Ishikawa (cell line): ENCODE measurements around the gene RNF217.

Source experiments
- CEBPB ChIP-seq: IDR thresholded peaks from 2 replicates; pipeline ENCODE4 v1.6.1; 2012
- CREB1 ChIP-seq: IDR thresholded peaks from 2 replicates; pipeline ENCODE4 v1.6.1; 2012; ENCODE audit warnings: low read depth
- EP300 ChIP-seq: IDR thresholded peaks from 2 replicates; pipeline ENCODE4 v1.6.1; 2012; ENCODE audit warnings: borderline replicate concordance
- FOXM1 ChIP-seq: IDR thresholded peaks from 2 replicates; pipeline ENCODE4 v1.6.1; 2012; ENCODE audit warnings: low read depth, borderline replicate concordance
- NFIC ChIP-seq: IDR thresholded peaks from 2 replicates; pipeline ENCODE4 v1.6.1; 2012
- RAD21 ChIP-seq: IDR thresholded peaks from 2 replicates; pipeline ENCODE4 v1.6.1; 2012; ENCODE audit warnings: low read depth
- TAF1 ChIP-seq: IDR thresholded peaks from 2 replicates; pipeline ENCODE4 v1.6.1; 2012; ENCODE audit warnings: low read depth, mild to moderate bottlenecking
- TCF12 ChIP-seq: IDR thresholded peaks from 2 replicates; pipeline ENCODE4 v1.6.1; 2012; ENCODE audit warnings: low read depth
- TEAD4 ChIP-seq: IDR thresholded peaks from 2 replicates; pipeline ENCODE4 v1.6.1; 2012
- YY1 ChIP-seq: IDR thresholded peaks from 2 replicates; pipeline ENCODE4 v1.6.1; 2012; ENCODE audit warnings: low read depth
- ZBTB7A ChIP-seq: IDR thresholded peaks from 2 replicates; pipeline ENCODE4 v1.6.1; 2012; ENCODE audit warnings: low read depth
- TF ChIP-seq, protein P1 (sequence below): IDR thresholded peaks from 2 replicates; pipeline ENCODE4 v1.6.1; 2012

DNA sequence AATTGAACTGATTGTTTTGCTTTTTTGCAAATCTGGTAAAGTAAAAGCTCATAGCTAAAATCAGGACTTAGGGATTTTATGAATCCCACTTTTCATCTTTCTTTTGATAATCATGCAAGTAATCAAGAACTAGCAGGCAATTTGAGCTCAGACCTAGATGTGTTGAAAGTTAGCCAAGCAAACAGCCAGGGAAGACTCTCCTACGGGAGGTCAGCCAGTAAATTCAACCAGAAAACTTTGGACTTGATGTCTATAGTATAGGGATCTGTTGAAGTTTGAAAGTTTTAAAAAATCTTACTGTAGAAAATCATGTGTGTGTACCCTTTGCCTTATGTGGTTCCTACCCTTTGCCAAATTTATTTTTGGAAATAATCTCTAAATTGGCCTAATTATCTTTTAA lies 96.3 kb downstream of the RNF217 start:
- TF ChIP-seq CEBPB: no peak
- no peak for TF ChIP-seq TAF1
- no peak for TF ChIP-seq RAD21
- no peak for TF ChIP-seq NFIC
- TF ChIP-seq, protein P1, sequence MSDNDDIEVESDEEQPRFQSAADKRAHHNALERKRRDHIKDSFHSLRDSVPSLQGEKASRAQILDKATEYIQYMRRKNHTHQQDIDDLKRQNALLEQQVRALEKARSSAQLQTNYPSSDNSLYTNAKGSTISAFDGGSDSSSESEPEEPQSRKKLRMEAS: no peak
- no peak for TF ChIP-seq FOXM1
- no peak for TF ChIP-seq TCF12
- no peak for TF ChIP-seq TEAD4
- no peak for TF ChIP-seq CREB1
- no peak for TF ChIP-seq ZBTB7A
- no peak for TF ChIP-seq YY1
- TF ChIP-seq EP300: no peak
